DMS 273 (cell line): ENCODE measurements around the gene SURF6.
"Not testable (repeated sequence)": the region's sequence is repeated elsewhere in the genome, so short reads cannot be mapped to it uniquely, and the experiment has no call there.

Experiments used
- DNase-seq: peaks from one replicate; lab custom pipeline; 2025; ENCODE audit not compliant: unreplicated experiment; lab: John Stamatoyannopoulos, UW

Gene SURF6

DNA sequence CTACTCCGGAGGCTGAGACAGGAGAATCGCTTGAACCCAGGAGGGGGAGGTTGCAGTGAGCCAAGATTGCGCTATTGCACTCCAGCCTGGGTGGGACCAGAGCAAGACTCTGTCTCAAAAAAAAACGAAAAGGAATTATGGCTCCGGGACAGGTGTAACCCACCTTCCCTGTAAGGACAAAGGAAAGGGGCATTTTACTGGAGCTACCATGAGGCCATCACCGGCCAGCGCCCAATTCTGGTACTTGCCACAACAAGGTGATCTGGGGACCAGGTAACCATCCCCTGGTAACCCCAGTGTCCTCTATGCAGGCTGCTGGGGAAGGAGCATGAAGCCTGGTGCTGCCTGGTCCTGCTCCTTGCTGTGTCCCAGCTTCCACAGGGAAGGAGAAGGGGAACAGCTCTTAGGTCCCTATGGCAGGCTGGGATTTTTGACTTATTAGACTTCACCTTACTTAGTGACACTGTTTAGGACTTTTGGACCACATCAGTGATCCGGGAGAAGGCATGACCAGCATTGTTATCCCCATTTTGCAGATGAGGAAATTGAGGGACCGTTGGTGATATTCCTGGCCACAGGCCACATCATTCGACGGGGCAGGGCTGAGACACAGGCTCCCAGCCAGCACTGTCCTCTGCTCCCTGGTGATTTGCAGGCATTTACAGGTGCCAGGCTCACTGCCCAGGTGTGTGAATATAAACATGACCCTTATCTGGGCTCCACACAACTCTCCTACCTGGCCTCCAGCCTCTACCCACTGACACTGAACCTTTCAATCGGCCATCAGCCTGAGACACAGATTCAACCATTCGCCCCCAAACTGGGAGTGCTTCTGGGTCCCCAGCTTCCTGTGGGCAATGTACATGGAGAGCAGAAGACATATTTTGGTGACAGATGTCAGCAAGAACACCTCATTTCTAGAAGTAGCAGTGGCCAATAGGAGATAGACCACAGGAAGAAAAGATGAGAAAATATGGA is 34.4 kb downstream of the SURF6 start:
- no peak for DNase-seq

DNA sequence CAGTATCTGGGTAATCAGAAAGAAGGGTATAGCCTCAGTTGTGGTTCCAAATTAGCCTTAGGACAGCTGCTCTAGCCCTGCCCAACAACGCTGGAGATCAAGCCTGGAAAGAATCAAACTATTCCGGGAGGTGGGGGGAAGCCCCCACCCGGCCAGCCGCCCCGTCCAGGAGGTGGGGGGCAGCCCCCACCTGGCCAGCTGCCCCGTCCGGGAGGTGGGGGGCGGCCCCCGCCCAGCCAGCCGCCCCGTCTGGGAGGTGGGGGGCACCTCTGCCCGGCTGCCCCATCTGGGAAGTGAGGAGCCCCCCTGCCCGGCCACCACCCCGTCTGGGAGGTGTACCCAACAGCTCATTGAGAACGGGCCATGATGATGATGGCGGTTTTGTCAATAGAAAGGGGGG is 36.0 kb downstream of the SURF6 start:
- DNase-seq, result not testable (repeated sequence)

DNA sequence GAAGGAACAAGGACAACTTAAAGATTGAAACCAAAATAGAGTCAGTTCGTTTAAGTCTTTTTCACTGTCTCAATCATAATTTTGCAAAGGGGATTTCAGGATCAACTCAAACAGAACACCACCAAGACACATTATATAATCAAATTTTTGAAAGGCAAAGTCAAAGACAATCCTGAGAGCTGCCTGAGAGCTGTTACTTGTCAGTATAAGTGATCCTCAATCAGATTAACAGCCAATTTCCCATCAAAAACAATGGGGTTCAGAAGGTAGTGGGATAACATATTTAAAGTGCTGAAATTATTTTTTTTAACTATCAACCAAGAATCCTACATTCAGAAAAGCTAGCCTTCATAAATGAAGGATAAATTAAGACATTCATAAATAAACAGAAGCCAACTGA is 41.7 kb downstream of the SURF6 start:
- DNase-seq, result no peak

DNA sequence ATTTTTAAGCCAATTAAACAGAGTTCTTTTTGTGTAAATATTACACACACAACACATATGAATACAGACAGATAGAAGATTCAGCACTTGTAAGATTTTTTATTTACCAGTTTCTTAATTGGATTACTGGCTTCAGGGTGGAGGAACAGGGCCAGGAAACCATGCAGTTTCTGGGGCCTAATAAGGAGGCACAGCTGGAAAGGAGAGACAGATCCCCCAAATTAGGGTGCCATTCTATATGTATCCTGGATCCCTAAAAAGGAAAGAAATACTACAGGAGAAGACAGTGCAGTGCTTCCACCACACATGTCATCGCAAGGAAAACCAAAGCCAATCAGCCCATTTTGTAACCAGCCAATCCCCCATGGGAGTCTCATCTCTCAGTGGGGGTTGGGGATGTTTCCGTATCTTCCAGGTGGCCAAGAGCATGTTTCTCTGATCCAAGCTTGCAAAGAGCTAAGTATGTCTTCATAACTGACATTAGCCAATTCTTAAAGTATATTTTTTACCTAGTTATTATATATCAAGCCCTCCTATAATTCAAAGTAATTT is 45.2 kb downstream of the SURF6 start:
- DNase-seq, result no peak

DNA sequence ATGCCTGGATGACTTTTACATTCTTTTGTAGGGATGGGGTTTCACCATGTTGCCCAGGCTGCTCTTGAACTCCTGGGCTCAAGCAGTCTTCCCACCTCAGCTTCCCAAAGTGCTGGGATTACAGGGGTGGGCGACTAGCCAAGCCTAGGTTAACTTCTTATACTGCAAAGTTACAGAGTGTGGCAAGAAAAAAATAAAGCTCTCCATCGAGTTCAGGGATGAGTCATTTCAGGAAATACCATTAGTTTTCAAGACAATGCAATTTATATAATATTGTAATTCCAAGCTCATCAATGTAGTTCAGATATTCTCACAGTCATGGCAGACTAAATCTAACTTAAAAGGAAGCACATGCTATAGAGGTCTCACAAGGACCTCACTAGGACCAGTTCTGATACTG is 49.5 kb downstream of the SURF6 start:
- no peak for DNase-seq

DNA sequence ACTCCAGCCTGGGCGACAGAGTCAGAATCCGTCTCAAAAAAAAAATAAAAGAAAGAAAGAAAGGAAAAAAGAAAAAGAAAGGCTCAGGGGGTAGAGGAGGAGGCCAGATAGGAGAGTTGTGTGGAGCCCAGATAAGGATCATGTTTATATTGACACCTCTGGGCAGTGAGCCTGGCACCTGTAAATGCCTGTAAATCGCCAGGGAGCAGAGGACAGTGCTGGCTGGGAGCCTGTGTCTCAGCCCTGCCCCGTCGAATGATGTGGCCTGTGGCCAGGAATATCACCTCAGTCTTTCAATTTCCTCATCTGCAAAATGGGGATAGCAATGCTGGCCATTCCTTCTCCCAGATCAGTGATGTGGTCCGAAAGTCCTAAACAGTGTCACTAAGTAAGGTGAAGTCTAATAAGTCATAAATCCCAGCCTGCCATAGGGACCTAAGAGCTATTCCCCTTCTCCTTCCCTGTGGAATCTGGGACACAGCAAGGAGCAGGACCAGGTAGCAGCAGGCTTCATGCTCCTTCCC is 50.7 kb downstream of the SURF6 start:
- DNase-seq, result no peak

DNA sequence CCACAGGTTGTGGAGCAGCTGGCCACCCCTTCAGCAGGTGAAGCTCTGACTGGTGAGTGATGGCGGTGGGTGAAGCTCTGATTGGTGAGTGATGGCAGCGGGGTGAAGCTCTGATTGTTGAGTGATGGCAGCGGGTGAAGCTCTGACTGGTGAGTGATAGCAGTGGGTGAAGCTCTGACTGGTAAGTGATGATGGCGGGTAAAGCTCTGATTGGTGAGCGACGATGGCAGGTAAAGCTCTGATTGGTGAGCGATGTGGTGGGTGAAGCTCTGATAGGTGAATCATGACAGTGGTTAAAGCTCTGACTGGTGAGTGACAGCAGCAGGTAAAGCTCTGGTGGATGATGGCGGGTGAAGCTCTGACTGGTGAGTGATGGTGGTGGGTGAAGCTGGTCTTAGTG is 51.6 kb downstream of the SURF6 start:
- no peak for DNase-seq

DNA sequence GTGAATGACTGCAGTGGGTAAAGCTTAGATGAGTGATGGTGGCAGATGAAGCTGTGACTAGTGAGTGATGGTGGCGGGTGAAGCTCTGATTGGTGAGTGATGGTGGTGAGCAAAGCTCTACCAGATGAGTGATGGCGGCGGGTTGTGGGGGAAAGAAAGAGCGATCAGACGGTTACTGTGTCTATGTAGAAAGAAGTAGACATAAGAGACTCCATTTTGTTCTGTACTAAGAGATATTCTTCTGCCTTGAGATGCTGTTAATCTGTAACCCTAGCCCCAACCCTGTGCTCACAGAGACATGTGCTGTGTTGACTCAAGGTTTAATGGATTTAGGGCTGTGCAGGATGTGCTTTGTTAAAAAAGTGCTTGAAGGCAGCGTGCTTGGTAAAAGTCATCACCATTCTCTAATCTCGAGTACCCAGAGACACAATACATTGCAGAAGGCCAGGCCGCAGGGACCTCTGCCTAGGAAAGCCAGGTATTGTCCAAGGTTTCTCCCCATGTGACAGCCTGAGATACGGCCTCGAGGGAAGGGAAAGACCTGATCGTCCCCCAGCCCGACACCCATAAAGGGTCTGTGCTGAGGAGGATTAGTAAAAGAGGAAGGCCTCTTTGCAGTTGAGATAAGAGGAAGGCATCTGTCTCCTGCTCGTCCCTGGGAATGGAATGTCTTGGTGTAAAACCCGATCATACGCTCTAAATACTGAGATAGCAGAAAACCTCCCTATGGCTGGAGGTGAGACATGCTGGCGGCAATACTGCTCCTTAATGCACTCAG is 52.5 kb downstream of the SURF6 start:
- not testable (repeated sequence) for DNase-seq

DNA sequence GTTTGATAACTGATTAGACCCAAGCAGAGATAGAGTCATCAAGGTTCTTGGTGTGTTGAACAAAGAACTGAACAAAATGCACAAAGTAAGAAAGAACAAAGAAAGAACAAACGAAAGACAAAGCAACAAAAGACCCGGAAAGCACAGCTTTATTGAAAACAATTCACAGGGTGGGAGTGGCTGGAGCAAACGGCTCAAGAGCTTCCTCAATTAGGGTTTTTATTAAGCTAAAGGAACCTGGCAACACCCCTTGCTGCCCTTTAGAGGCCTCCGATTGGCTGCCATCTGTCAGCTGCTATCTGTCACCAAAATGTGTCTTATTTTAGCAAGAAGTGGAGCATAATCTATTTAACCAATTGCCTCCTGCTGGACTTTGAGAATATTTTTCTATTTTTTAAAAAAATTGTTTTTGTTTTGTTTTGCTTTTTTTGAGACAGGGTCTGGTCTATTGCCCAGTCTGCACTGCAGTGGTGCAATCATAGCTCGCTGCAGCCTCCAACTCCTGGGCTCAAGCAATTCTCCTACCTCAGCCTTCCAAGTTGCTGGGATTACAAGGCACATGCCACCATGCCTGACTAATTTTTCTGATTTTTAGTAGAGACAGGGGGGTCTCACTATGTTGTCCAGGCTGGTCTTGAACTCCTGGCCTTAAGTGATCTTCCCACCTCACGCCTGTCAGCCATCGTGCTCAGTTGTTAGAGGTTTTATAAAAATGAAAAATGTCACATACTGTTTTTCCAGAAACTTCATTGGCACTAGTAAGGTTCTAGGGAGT is 53.3 kb downstream of the SURF6 start:
- DNase-seq, result no peak

DNA sequence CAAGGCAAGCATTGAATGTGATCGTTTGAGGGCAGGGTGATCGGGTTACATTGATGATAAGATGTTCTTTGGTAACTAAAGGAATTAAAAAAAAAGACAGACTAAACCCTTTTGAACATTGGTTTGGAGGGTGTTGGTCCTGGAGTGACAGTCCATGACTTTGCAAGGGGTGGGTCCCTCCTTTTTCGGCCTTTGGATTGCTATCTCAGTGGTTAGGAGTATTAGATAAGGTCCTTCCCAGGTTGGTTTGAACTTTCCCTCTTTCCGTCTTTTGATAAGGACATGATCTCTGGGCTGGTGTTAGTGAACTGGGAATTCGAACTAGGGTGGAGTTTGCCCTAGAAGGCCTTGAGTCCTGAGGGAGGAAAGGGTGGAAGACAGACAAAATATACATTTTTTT is 55.6 kb downstream of the SURF6 start:
- no peak for DNase-seq
